D721Med (cell line): Measurements from ENCODE around the gene DAB1.
"Not testable (repeated sequence)": the region's sequence is repeated elsewhere in the genome, so short reads cannot be mapped to it uniquely, and the experiment has no call there.

Experiments used
- DNase-seq: peaks from one replicate; pipeline ENCODE4 v3.0.0; 2011; ENCODE audit warnings: low spot score; ENCODE audit not compliant: insufficient read length
- FAIRE-seq: peaks from 2 replicates; lab custom pipeline; 2011; peaks lifted over from hg19 to GRCh38; lab: Jason Lieb, UNC
- CTCF ChIP-seq: IDR thresholded peaks from 2 replicates; pipeline ENCODE4 v1.5.1; 2012; ENCODE audit warnings: mild to moderate bottlenecking, control low read depth; ENCODE audit not compliant: insufficient read depth; ENCODE audit errors: missing control alignments

The DAB1 gene

GRCh38 chr1:57222801-57223200 lies 201.1 kb downstream of the DAB1 start:
- DNase-seq (no peak), FAIRE-seq (no peak)
- TF ChIP-seq CTCF = no peak

- no peak for TF ChIP-seq CTCF
- no peak for FAIRE-seq
- no peak for DNase-seq
Measured at GRCh38 chr1:57222307-57222706, 201.6 kb downstream of the DAB1 start.

- not testable (repeated sequence) for DNase-seq, FAIRE-seq
Measured at GRCh38 chr1:57220905-57221304, 203.0 kb downstream of the DAB1 start.

- no peak for DNase-seq
- FAIRE-seq = no peak
- no peak for TF ChIP-seq CTCF
Measured at GRCh38 chr1:57218487-57219079, 205.3 kb downstream of the DAB1 start.

- FAIRE-seq (no peak), DNase-seq (no peak)
- TF ChIP-seq CTCF = no peak
Measured at GRCh38 chr1:57217905-57218304, 206.0 kb downstream of the DAB1 start.

- DNase-seq = no peak
- no peak for TF ChIP-seq CTCF
- no peak for FAIRE-seq
Measured at GRCh38 chr1:57214951-57215575, 208.8 kb downstream of the DAB1 start.

GRCh38 chr1:57210881-57211280 lies 213.0 kb downstream of the DAB1 start:
- no peak for TF ChIP-seq CTCF

More at GRCh38 chr1:57210881-57211280, 213.0 kb downstream of the DAB1 start:
- no peak for FAIRE-seq
- DNase-seq = no peak
